HG03571 (cell line): ENCODE measurements around the gene MPP1.
"Not testable (repeated sequence)": the region's sequence is repeated elsewhere in the genome, so short reads cannot be mapped to it uniquely, and the experiment has no call there.

Experiments used
- ATAC-seq: cut with Tn5 transposase; IDR thresholded peaks from one replicate; pipeline ENCODE4 v1.9.1; 2021; ENCODE audit not compliant: unreplicated experiment

Gene MPP1

GRCh38 chrX:154804957-154805695, at the start of gene MPP1:
Gene MPP1 (minus strand): TSS chrX:154805485. CDS start chrX:154805373, 112 bp downstream.
- peak; percentile 97 for ATAC-seq

GRCh38 chrX:154850957-154851611, 45.8 kb upstream of the MPP1 start:
- ATAC-seq = no peak

- ATAC-seq = no peak
Observed at GRCh38 chrX:154840856-154841255, 35.6 kb upstream of the MPP1 start.

GRCh38 chrX:154836163-154836562, 30.9 kb upstream of the MPP1 start:
- no peak for ATAC-seq

GRCh38 chrX:154834562-154834961, 29.3 kb upstream of the MPP1 start, which contains the start of gene SMIM9:
Gene SMIM9 (minus strand): TSS chrX:154834662. CDS start chrX:154830856, 3,806 bp downstream.
- no peak for ATAC-seq

GRCh38 chrX:154833746-154834274, 28.5 kb upstream of the MPP1 start:
- ATAC-seq = no peak

GRCh38 chrX:154829926-154830442, 24.7 kb upstream of the MPP1 start:
- no peak for ATAC-seq

GRCh38 chrX:154829134-154829533, 23.8 kb upstream of the MPP1 start:
- no peak for ATAC-seq

- peak; percentile 25 for ATAC-seq
Observed at GRCh38 chrX:154828016-154828408, 22.7 kb upstream of the MPP1 start.

GRCh38 chrX:154827194-154828015, 22.1 kb upstream of the MPP1 start:
- peak; percentile 75 for ATAC-seq

GRCh38 chrX:154825586-154825985, 20.3 kb upstream of the MPP1 start:
- ATAC-seq = not testable (repeated sequence)

GRCh38 chrX:154824638-154825037, 19.4 kb upstream of the MPP1 start:
- ATAC-seq = no peak

GRCh38 chrX:154822029-154822428, 16.7 kb upstream of the MPP1 start:
- no peak for ATAC-seq

- no peak for ATAC-seq
Observed at GRCh38 chrX:154821523-154821922, 16.2 kb upstream of the MPP1 start.

- ATAC-seq = no peak
Observed at GRCh38 chrX:154819771-154820341, 14.6 kb upstream of the MPP1 start.

- ATAC-seq = no peak
Observed at GRCh38 chrX:154818916-154819770, 13.9 kb upstream of the MPP1 start.

GRCh38 chrX:154817048-154817618, 11.8 kb upstream of the MPP1 start:
- not testable (repeated sequence) for ATAC-seq

- not testable (repeated sequence) for ATAC-seq
Observed at GRCh38 chrX:154816326-154816898, 11.1 kb upstream of the MPP1 start.

GRCh38 chrX:154815274-154815818, 10.1 kb upstream of the MPP1 start:
- no peak for ATAC-seq
